WTC11 (cell line): ENCODE measurements around the gene PPM1N. TPM values are rescaled to one million over a fixed set of nuclear protein-coding genes. Genes with fewer than 3 reads are reported as not detected.

ENCODE experiments used
- ATAC-seq: fragments of 200-7000 bp; cut with Tn5 transposase; 2 replicates; pipeline ENCODE4 v1.10.0; 2021; ENCODE audit warnings: mild to moderate bottlenecking, moderate library complexity
- CTCF ChIA-PET: fragments of 300-600 bp; sonication (Branson Sonifier 250); formaldehyde crosslinking; loops from one replicate; lab custom pipeline; 2021; ENCODE audit warnings: antibody characterized with exemption; lab: Charles Lee
- POLR2A ChIA-PET: fragments of 350-600 bp; sonication (Branson Sonifier 250); formaldehyde crosslinking; loops from one replicate; lab custom pipeline; 2021; ENCODE audit warnings: antibody characterized with exemption; lab: Charles Lee
- DNase-seq: peaks from one replicate; pipeline ENCODE4 v3.0.0; 2021; ENCODE audit warnings: low spot score
- H3K27ac Mint-ChIP-seq: 2 replicates; pipeline ENCODE4 v1.8.0; 2021; ENCODE audit warnings: mixed read lengths
- H3K27me3 Mint-ChIP-seq: 2 replicates; pipeline ENCODE4 v1.8.0; 2021; ENCODE audit warnings: low read depth, mild to moderate bottlenecking, moderate library complexity, mixed read lengths
- H3K36me3 Mint-ChIP-seq: 2 replicates; pipeline ENCODE4 v1.8.0; 2021; ENCODE audit warnings: mixed read lengths
- H3K4me1 Mint-ChIP-seq: 2 replicates; pipeline ENCODE4 v1.8.0; 2022; ENCODE audit warnings: mixed read lengths
- H3K4me3 Mint-ChIP-seq: 2 replicates; pipeline ENCODE4 v1.8.0; 2021; ENCODE audit warnings: mild to moderate bottlenecking, moderate library complexity, mixed read lengths
- H3K9me3 Mint-ChIP-seq: 2 replicates; pipeline ENCODE4 v1.8.0; 2021; ENCODE audit warnings: mixed read lengths
- ARID4B ChIP-seq: sonication (generic); formaldehyde crosslinking; IDR thresholded peaks from 2 replicates; pipeline ENCODE4 v1.8.0; 2023; ENCODE audit warnings: missing genetic modification reagents, mild to moderate bottlenecking, borderline replicate concordance
- CBFB ChIP-seq: sonication (generic); formaldehyde crosslinking; IDR thresholded peaks from 2 replicates; pipeline ENCODE4 v1.8.1; 2022; ENCODE audit warnings: mild to moderate bottlenecking, low read depth, missing genetic modification reagents
- CREM ChIP-seq: sonication (generic); formaldehyde crosslinking; IDR thresholded peaks from 2 replicates; pipeline ENCODE4 v1.8.1; 2022; ENCODE audit warnings: mild to moderate bottlenecking, missing genetic modification reagents, moderate library complexity
- E2F4 ChIP-seq: sonication (generic); formaldehyde crosslinking; IDR thresholded peaks from 2 replicates; pipeline ENCODE4 v1.8.1; 2022; ENCODE audit warnings: low read depth, mild to moderate bottlenecking, moderate library complexity, missing genetic modification reagents, borderline replicate concordance
- E2F5 ChIP-seq: sonication (generic); formaldehyde crosslinking; IDR thresholded peaks from 2 replicates; pipeline ENCODE4 v1.8.1; 2022; ENCODE audit warnings: mild to moderate bottlenecking, moderate library complexity, missing genetic modification reagents
- ETV6 ChIP-seq: sonication (generic); formaldehyde crosslinking; IDR thresholded peaks from 2 replicates; pipeline ENCODE4 v1.8.1; 2022; ENCODE audit warnings: mild to moderate bottlenecking, missing genetic modification reagents
- FOXP1 ChIP-seq: sonication (generic); formaldehyde crosslinking; IDR thresholded peaks from 2 replicates; pipeline ENCODE4 v1.8.0; 2022; ENCODE audit warnings: missing genetic modification reagents, mild to moderate bottlenecking, moderate library complexity, borderline replicate concordance
- GRHL2 ChIP-seq: fragments of 250-450 bp; sonication (Bioruptor Pico); IDR thresholded peaks from 2 replicates; pipeline ENCODE4 v1.8.0; 2022; ENCODE audit warnings: mild to moderate bottlenecking, moderate library complexity; ENCODE audit not compliant: insufficient replicate concordance, severe bottlenecking
- HMGA2 ChIP-seq: fragments of 250-450 bp; sonication (Bioruptor Pico); IDR thresholded peaks from 2 replicates; pipeline ENCODE4 v1.4.0; 2021; ENCODE audit warnings: mild to moderate bottlenecking, moderate library complexity
- HMGXB4 ChIP-seq: sonication (generic); formaldehyde crosslinking; IDR thresholded peaks from 2 replicates; pipeline ENCODE4 v1.8.1; 2023; ENCODE audit warnings: mild to moderate bottlenecking, moderate library complexity, missing genetic modification reagents
- JAZF1 ChIP-seq: fragments of 250-450 bp; sonication (Bioruptor Pico); IDR thresholded peaks from 2 replicates; pipeline ENCODE4 v1.9.0; 2021; ENCODE audit warnings: moderate library complexity, mild to moderate bottlenecking, inconsistent platforms
- MAX ChIP-seq: sonication (generic); formaldehyde crosslinking; IDR thresholded peaks from 2 replicates; pipeline ENCODE4 v1.8.0; 2022; ENCODE audit warnings: mild to moderate bottlenecking, missing genetic modification reagents
- MXD4 ChIP-seq: fragments of 250-450 bp; sonication (Bioruptor Pico); IDR thresholded peaks from 2 replicates; pipeline ENCODE4 v1.8.0; 2021; ENCODE audit warnings: mild to moderate bottlenecking, moderate library complexity, borderline replicate concordance
- MYBL2 ChIP-seq: sonication (generic); formaldehyde crosslinking; IDR thresholded peaks from 2 replicates; pipeline ENCODE4 v1.8.1; 2023; ENCODE audit warnings: mild to moderate bottlenecking, moderate library complexity, missing genetic modification reagents
- PRDM15 ChIP-seq: sonication (generic); formaldehyde crosslinking; IDR thresholded peaks from 2 replicates; pipeline ENCODE4 v1.8.0; 2022; ENCODE audit warnings: missing genetic modification reagents
- TEAD1 ChIP-seq: sonication (generic); formaldehyde crosslinking; IDR thresholded peaks from 2 replicates; pipeline ENCODE4 v1.8.0; 2022; ENCODE audit warnings: mild to moderate bottlenecking, missing genetic modification reagents
- ZBTB21 ChIP-seq: sonication (generic); formaldehyde crosslinking; IDR thresholded peaks from 2 replicates; pipeline ENCODE4 v1.8.1; 2023; ENCODE audit warnings: mild to moderate bottlenecking, missing genetic modification reagents, borderline replicate concordance
- ZNF263 ChIP-seq: sonication (generic); formaldehyde crosslinking; IDR thresholded peaks from 2 replicates; pipeline ENCODE4 v1.8.1; 2022; ENCODE audit warnings: low read depth, mild to moderate bottlenecking, moderate library complexity, missing genetic modification reagents
- ZNF512 ChIP-seq: sonication (generic); formaldehyde crosslinking; IDR thresholded peaks from 2 replicates; pipeline ENCODE4 v1.8.1; 2022; ENCODE audit warnings: missing genetic modification reagents, borderline replicate concordance
- ZNF671 ChIP-seq: fragments of 250-450 bp; sonication (Bioruptor Pico); IDR thresholded peaks from 2 replicates; pipeline ENCODE4 v1.8.0; 2021; ENCODE audit warnings: mild to moderate bottlenecking
- total RNA-seq: library from RNA; stranded (reverse); gene quantifications from 3 replicates; pipeline ENCODE4 v1.2.3, GENCODE V29; 2021

PPM1N gene
- total RNA-seq, 1 experiment from 2014 or later: 10.3 TPM

GRCh38 chr19:45469945-45470761, 28.1 kb upstream of the PPM1N start (continued):
- no peak for TF ChIP-seq ARID4B (CRISPR knock-in tag)
- TF ChIP-seq ZNF512 (CRISPR knock-in tag): no peak
- TF ChIP-seq ETV6 (CRISPR knock-in tag): no peak
- no peak for TF ChIP-seq JAZF1 (CRISPR knock-in tag)
- TF ChIP-seq PRDM15 (CRISPR knock-in tag): no peak
- TF ChIP-seq E2F4 (CRISPR knock-in tag): no peak
- TF ChIP-seq MAX (CRISPR knock-in tag): no peak
- no peak for TF ChIP-seq HMGA2 (CRISPR knock-in tag)
- TF ChIP-seq ZNF671 (CRISPR knock-in tag): no peak

GRCh38 chr19:45470762-45471081, 27.5 kb upstream of the PPM1N start:
- no peak overlapping the region for H3K4me3 Mint-ChIP-seq
- peaks cover 84% of the 10 kb centered on the region for H3K27me3 Mint-ChIP-seq
- H3K9me3 Mint-ChIP-seq: no peaks in the 10 kb centered on the region
- ATAC-seq (no peak), DNase-seq (no peak)
- POLR2A ChIA-PET: no interaction called here
- no peak overlapping the region for H3K27ac Mint-ChIP-seq
- peaks cover 35% of the 10 kb centered on the region for H3K4me1 Mint-ChIP-seq
- no peaks in the 10 kb centered on the region for H3K36me3 Mint-ChIP-seq
- CTCF ChIA-PET: interaction anchor here (1.6 to 5.0 kb wide), 2 partner anchors 15 to 31 kb away, joined by 8 to 33 read pairs; no protein-coding TSS in a partner anchor
- TF ChIP-seq CREM: no peak
- TF ChIP-seq FOXP1 (CRISPR knock-in tag): no peak
- no peak for TF ChIP-seq CBFB (CRISPR knock-in tag)
- no peak for TF ChIP-seq MXD4 (CRISPR knock-in tag)
- TF ChIP-seq HMGXB4 (CRISPR knock-in tag): no peak
- no peak for TF ChIP-seq TEAD1 (CRISPR knock-in tag)
- TF ChIP-seq ETV6 (CRISPR knock-in tag): no peak
- no peak for TF ChIP-seq ZNF263 (CRISPR knock-in tag)
- TF ChIP-seq JAZF1 (CRISPR knock-in tag): no peak
- TF ChIP-seq MYBL2 (CRISPR knock-in tag): no peak
- no peak for TF ChIP-seq E2F5 (CRISPR knock-in tag)
- TF ChIP-seq ZBTB21: no peak
- TF ChIP-seq GRHL2 (CRISPR knock-in tag): no peak
- TF ChIP-seq MAX (CRISPR knock-in tag): no peak
